Endothelial cell (in vitro differentiated cells): ENCODE data around the gene METTL16. TPM values are rescaled to one million over a fixed set of nuclear protein-coding genes. Genes with fewer than 3 reads are reported as not detected.

Source experiments
- DNase-seq: peaks from one replicate; pipeline ENCODE4 v3.0.0; 2021; ENCODE audit warnings: low spot score
- H3K27ac Mint-ChIP-seq: one replicate; pipeline ENCODE4 v1.8.0; 2021; ENCODE audit warnings: mixed read lengths, inconsistent platforms; ENCODE audit not compliant: unreplicated experiment
- H3K27me3 Mint-ChIP-seq: one replicate; pipeline ENCODE4 v1.8.0; 2021; ENCODE audit warnings: mild to moderate bottlenecking, moderate library complexity, mixed read lengths, inconsistent platforms; ENCODE audit not compliant: unreplicated experiment
- H3K36me3 Mint-ChIP-seq: one replicate; pipeline ENCODE4 v1.8.0; 2021; ENCODE audit warnings: mild to moderate bottlenecking, low read depth, mixed read lengths, inconsistent platforms; ENCODE audit not compliant: unreplicated experiment
- H3K4me1 Mint-ChIP-seq: one replicate; pipeline ENCODE4 v1.8.0; 2021; ENCODE audit warnings: mild to moderate bottlenecking, mixed read lengths, inconsistent platforms; ENCODE audit not compliant: unreplicated experiment
- H3K4me3 Mint-ChIP-seq: one replicate; pipeline ENCODE4 v1.8.0; 2021; ENCODE audit warnings: mild to moderate bottlenecking, mixed read lengths, inconsistent platforms; ENCODE audit not compliant: unreplicated experiment
- H3K9me3 Mint-ChIP-seq: one replicate; pipeline ENCODE4 v1.8.0; 2021; ENCODE audit warnings: mixed read lengths, inconsistent platforms; ENCODE audit not compliant: unreplicated experiment
- CTCF ChIP-seq: fragments of 200-600 bp; sonication (generic); IDR thresholded peaks from one replicate; pipeline ENCODE4 v1.5.0; 2021; ENCODE audit warnings: antibody characterized with exemption; ENCODE audit not compliant: unreplicated experiment
- total RNA-seq: library from RNA; stranded (reverse); fragmentation: NEBNext Ultra II Directional; extraction: Animal tissue kit (Norgen Biotek cat#: 25700); gene quantifications from one replicate; pipeline ENCODE4 v1.2.1, GENCODE V29; 2021; ENCODE audit not compliant: unreplicated experiment

The METTL16 gene
- total RNA-seq, 1 donor from 2014 or later = 24.9 TPM

- Mint-ChIP-seq H3K4me3 (no peak overlapping the region), H3K9me3 (no peaks in the 10 kb centered on the region), H3K36me3 (peaks cover 25% of the 10 kb centered on the region), H3K27ac (no peak overlapping the region), H3K27me3 (peaks cover 11% of the 10 kb centered on the region), H3K4me1 (peaks cover 6% of the 10 kb centered on the region)
- no peak for TF ChIP-seq CTCF
- DNase-seq = no peak
These were observed 135.6 kb downstream of the METTL16 start for GRCh38 chr17:2376107-2376506.

GRCh38 chr17:2375406-2375805 lies 136.3 kb downstream of the METTL16 start:
- DNase-seq = no peak
- H3K9me3 Mint-ChIP-seq = no peaks in the 10 kb centered on the region
- TF ChIP-seq CTCF = no peak
- peaks cover 6% of the 10 kb centered on the region for H3K4me1 Mint-ChIP-seq
- peaks cover 25% of the 10 kb centered on the region for H3K36me3 Mint-ChIP-seq
- H3K27ac Mint-ChIP-seq = no peak overlapping the region
- peaks cover 12% of the 10 kb centered on the region for H3K27me3 Mint-ChIP-seq
- H3K4me3 Mint-ChIP-seq = no peak overlapping the region

GRCh38 chr17:2374549-2375285 lies 137.0 kb downstream of the METTL16 start:
- peaks cover 14% of the 10 kb centered on the region for H3K27me3 Mint-ChIP-seq
- no peak for DNase-seq
- H3K36me3 Mint-ChIP-seq = peaks cover 25% of the 10 kb centered on the region
- no peak overlapping the region for H3K4me3 Mint-ChIP-seq
- no peaks in the 10 kb centered on the region for H3K9me3 Mint-ChIP-seq
- TF ChIP-seq CTCF = no peak
- H3K27ac Mint-ChIP-seq = no peak overlapping the region
- H3K4me1 Mint-ChIP-seq = peaks cover 11% of the 10 kb centered on the region

- peaks cover 15% of the 10 kb centered on the region for H3K36me3 Mint-ChIP-seq
- no peak for TF ChIP-seq CTCF
- no peaks in the 10 kb centered on the region for H3K9me3 Mint-ChIP-seq
- H3K4me3 Mint-ChIP-seq = no peak overlapping the region
- peaks cover 18% of the 10 kb centered on the region for H3K4me1 Mint-ChIP-seq
- DNase-seq = no peak
- no peak overlapping the region for H3K27ac Mint-ChIP-seq
- peaks cover 14% of the 10 kb centered on the region for H3K27me3 Mint-ChIP-seq
These were observed 138.5 kb downstream of the METTL16 start for GRCh38 chr17:2373179-2373578.

GRCh38 chr17:2372681-2373080 lies 139.0 kb downstream of the METTL16 start:
- no peak overlapping the region for H3K4me3 Mint-ChIP-seq
- no peak for DNase-seq
- no peak for TF ChIP-seq CTCF
- no peaks in the 10 kb centered on the region for H3K9me3 Mint-ChIP-seq
- peaks cover 14% of the 10 kb centered on the region for H3K27me3 Mint-ChIP-seq
- H3K27ac Mint-ChIP-seq = no peak overlapping the region
- peaks cover 18% of the 10 kb centered on the region for H3K4me1 Mint-ChIP-seq
- H3K36me3 Mint-ChIP-seq = peaks cover 15% of the 10 kb centered on the region
